ENCODE data around the gene PGM2L1. TPM values are rescaled to one million over a fixed set of nuclear protein-coding genes. Genes with fewer than 3 reads are reported as not detected.

Gene PGM2L1
- total and polyA plus RNA-seq, 4 donors, result 0.33 to 8.2 (median 1.2) TPM

DNA sequence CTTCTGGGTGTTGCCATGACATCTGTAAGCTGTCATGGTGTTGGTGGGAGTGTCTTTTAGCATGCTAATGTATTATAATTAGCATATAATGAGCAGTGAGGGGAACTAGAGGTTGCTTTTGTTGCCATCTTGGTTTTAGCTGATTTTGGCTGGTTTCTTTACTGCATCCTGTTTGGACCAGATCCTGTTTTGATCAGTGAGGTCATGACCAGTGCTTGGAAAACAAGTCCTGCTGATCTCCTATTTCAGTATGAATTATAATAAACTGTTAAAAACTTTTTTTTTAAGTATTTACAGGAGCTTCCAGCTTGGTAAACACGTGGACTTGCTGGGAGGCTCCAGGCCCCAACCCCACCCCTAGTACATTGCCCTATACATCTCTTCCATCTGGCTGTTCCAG is 56.3 kb downstream of the PGM2L1 start (continued):
- TF ChIP-seq, protein P1, sequence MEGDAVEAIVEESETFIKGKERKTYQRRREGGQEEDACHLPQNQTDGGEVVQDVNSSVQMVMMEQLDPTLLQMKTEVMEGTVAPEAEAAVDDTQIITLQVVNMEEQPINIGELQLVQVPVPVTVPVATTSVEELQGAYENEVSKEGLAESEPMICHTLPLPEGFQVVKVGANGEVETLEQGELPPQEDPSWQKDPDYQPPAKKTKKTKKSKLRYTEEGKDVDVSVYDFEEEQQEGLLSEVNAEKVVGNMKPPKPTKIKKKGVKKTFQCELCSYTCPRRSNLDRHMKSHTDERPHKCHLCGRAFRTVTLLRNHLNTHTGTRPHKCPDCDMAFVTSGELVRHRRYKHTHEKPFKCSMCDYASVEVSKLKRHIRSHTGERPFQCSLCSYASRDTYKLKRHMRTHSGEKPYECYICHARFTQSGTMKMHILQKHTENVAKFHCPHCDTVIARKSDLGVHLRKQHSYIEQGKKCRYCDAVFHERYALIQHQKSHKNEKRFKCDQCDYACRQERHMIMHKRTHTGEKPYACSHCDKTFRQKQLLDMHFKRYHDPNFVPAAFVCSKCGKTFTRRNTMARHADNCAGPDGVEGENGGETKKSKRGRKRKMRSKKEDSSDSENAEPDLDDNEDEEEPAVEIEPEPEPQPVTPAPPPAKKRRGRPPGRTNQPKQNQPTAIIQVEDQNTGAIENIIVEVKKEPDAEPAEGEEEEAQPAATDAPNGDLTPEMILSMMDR (IDR thresholded peaks at IDR 0.05; ENCODE audit: low read depth, low read length, missing input control), result no peak

DNA sequence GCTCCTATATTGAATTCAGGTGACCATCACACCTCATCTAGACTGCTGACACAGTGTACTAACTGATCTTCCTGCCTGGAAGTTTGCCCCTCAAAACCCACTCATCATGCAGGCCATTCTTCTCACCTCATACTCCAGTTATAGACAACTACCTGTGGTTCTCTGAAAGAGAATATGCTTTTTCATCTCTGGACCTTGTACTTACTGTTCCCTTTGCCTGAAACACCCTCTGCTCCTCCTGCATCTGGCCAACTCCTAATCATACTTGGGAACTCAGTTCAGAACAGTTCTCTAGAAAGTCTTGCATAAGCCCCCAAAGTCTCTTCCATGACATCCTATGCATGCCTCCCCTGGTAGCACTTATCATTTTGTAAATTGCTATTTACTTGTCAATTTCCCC is 58.6 kb downstream of the PGM2L1 start:
- H3K36me3 ChIP-seq (ENCODE audit: control insufficient read depth in 4 of 4, insufficient read depth in 3 of 4, low read depth in 1 of 4, low read length in 3 of 4), result no peaks in the 10 kb centered on the region
- H3K4me1 ChIP-seq (ENCODE audit: control insufficient read depth in 4 of 4, insufficient read depth in 4 of 4, low read length in 3 of 4), result no peaks in the 10 kb centered on the region

DNA sequence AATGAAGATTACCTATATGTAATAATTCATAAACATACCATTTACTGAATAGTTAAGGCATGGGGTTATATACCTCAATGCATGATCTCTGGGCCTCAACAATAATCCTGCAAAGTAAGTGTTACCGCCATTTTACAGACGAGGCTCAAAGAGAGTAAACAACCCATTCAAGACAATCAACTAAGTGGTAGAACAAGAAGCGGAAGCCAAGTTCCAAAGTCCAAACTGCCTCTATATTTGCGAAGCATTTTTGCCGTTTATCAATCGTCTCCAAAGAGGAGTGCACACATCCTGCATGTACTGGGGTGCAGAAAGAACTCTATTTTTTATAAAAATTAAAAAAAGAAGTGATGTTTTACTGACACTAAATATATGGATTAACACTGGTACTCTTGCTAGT is 59.3 kb downstream of the PGM2L1 start:
- TF ChIP-seq HNF4A (conservative IDR thresholded peaks at IDR 0.05) (peak in 1 of 2 donors; percentile 31), EGR1 (IDR thresholded peaks at IDR 0.05; ENCODE audit: low read depth in 2 of 2) (no peak)
- no peaks in the 10 kb centered on the region for H3K27me3 ChIP-seq (ENCODE audit: control insufficient read depth in 4 of 4, insufficient read depth in 4 of 4, low read length in 3 of 4)
- no peaks in the 10 kb centered on the region for H3K9me3 ChIP-seq (ENCODE audit: control insufficient read depth in 4 of 4, low read length in 3 of 4)
- no peak overlapping the region for H3K9ac ChIP-seq (ENCODE audit: low read depth in 1 of 2, low read length in 2 of 2)
- H3K4me3 ChIP-seq (ENCODE audit: low read depth in 1 of 3, low read length in 3 of 3), result no peak overlapping the region
- no peak for DNase-seq (ENCODE audit: low spot score)
- H3K27ac ChIP-seq (ENCODE audit: low read depth in 1 of 2, low read length in 2 of 2), result no peak overlapping the region
- H3K36me3 ChIP-seq (ENCODE audit: control insufficient read depth in 4 of 4, insufficient read depth in 3 of 4, low read depth in 1 of 4, low read length in 3 of 4), result no peaks in the 10 kb centered on the region
- 59% methylated on average over 6 of the region's 6 CpGs for WGBS
- no peaks in the 10 kb centered on the region for H3K4me1 ChIP-seq (ENCODE audit: control insufficient read depth in 4 of 4, insufficient read depth in 4 of 4, low read length in 3 of 4)

More for the DNA sequence above, 58.6 kb downstream of the PGM2L1 start:
- H3K9ac ChIP-seq (ENCODE audit: low read depth in 1 of 2, low read length in 2 of 2), result no peak overlapping the region
- DNase-seq (ENCODE audit: low spot score), result no peak
- no peak overlapping the region for H3K4me3 ChIP-seq (ENCODE audit: low read depth in 1 of 3, low read length in 3 of 3)
- no peak for TF ChIP-seq YY1 (IDR thresholded peaks at IDR 0.05)
- no peak for TF ChIP-seq TAF1 (conservative IDR thresholded peaks at IDR 0.05)
- TF ChIP-seq EGR1 (IDR thresholded peaks at IDR 0.05; ENCODE audit: low read depth in 2 of 2), result no peak
- TF ChIP-seq RXRA (IDR thresholded peaks at IDR 0.05), result no peak
- no peak for TF ChIP-seq FOXA2 (IDR thresholded peaks at IDR 0.05)
- TF ChIP-seq HNF4A (conservative IDR thresholded peaks at IDR 0.05), result no peak
- TF ChIP-seq, protein P2, sequence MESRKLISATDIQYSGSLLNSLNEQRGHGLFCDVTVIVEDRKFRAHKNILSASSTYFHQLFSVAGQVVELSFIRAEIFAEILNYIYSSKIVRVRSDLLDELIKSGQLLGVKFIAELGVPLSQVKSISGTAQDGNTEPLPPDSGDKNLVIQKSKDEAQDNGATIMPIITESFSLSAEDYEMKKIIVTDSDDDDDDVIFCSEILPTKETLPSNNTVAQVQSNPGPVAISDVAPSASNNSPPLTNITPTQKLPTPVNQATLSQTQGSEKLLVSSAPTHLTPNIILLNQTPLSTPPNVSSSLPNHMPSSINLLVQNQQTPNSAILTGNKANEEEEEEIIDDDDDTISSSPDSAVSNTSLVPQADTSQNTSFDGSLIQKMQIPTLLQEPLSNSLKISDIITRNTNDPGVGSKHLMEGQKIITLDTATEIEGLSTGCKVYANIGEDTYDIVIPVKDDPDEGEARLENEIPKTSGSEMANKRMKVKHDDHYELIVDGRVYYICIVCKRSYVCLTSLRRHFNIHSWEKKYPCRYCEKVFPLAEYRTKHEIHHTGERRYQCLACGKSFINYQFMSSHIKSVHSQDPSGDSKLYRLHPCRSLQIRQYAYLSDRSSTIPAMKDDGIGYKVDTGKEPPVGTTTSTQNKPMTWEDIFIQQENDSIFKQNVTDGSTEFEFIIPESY (IDR thresholded peaks at IDR 0.05), result no peak
- TF ChIP-seq GABPA (IDR thresholded peaks at IDR 0.05 in 1 of 2, conservative IDR thresholded peaks at IDR 0.05 in 1 of 2), result no peak
- TF ChIP-seq, protein P3, sequence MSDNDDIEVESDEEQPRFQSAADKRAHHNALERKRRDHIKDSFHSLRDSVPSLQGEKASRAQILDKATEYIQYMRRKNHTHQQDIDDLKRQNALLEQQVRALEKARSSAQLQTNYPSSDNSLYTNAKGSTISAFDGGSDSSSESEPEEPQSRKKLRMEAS (IDR thresholded peaks at IDR 0.05), result no peak
- TF ChIP-seq SP1 (IDR thresholded peaks at IDR 0.05), result no peak
- no peak for TF ChIP-seq NR2F2 (IDR thresholded peaks at IDR 0.05)
- TF ChIP-seq HNF4G (IDR thresholded peaks at IDR 0.05), result no peak
- no peak overlapping the region for H3K27ac ChIP-seq (ENCODE audit: low read depth in 1 of 2, low read length in 2 of 2)
- H3K27me3 ChIP-seq (ENCODE audit: control insufficient read depth in 4 of 4, insufficient read depth in 4 of 4, low read length in 3 of 4), result no peaks in the 10 kb centered on the region
- no peaks in the 10 kb centered on the region for H3K9me3 ChIP-seq (ENCODE audit: control insufficient read depth in 4 of 4, low read length in 3 of 4)

DNA sequence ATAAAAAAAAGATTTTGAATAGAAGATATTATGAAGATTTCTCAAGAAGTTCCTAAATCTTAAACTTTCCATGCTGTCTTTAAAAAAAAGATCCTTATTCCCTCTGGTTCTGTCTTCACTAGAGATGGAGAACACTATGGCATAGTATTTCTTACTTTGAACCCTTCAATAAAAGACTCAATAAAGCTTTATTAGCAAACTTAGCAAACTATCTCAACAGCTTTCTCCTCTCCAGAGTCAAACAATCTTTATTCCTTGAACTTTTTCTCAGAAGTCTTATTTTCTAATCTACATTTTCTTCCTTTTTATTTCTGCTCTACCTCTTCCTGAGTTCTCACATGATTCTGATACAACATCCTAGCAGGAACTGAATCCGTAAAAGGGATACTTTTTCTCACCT is 65.0 kb downstream of the PGM2L1 start:
- Histone ChIP-seq H3K4me3 (ENCODE audit: low read depth in 1 of 3, low read length in 3 of 3) (no peak overlapping the region), H3K27me3 (ENCODE audit: control insufficient read depth in 4 of 4, insufficient read depth in 4 of 4, low read length in 3 of 4) (no peaks in the 10 kb centered on the region), H3K4me1 (ENCODE audit: control insufficient read depth in 4 of 4, insufficient read depth in 4 of 4, low read length in 3 of 4) (no peaks in the 10 kb centered on the region), H3K27ac (ENCODE audit: low read depth in 1 of 2, low read length in 2 of 2) (no peak overlapping the region), H3K9me3 (ENCODE audit: control insufficient read depth in 4 of 4, low read length in 3 of 4) (no peaks in the 10 kb centered on the region), H3K36me3 (ENCODE audit: control insufficient read depth in 4 of 4, insufficient read depth in 3 of 4, low read depth in 1 of 4, low read length in 3 of 4) (no peaks in the 10 kb centered on the region), H3K9ac (ENCODE audit: low read depth in 1 of 2, low read length in 2 of 2) (no peak overlapping the region)
- no peak for TF ChIP-seq YY1 (IDR thresholded peaks at IDR 0.05)
- no peak for TF ChIP-seq GABPA (IDR thresholded peaks at IDR 0.05 in 1 of 2, conservative IDR thresholded peaks at IDR 0.05 in 1 of 2)
- no peak for TF ChIP-seq RXRA (IDR thresholded peaks at IDR 0.05)
- TF ChIP-seq, protein P4, sequence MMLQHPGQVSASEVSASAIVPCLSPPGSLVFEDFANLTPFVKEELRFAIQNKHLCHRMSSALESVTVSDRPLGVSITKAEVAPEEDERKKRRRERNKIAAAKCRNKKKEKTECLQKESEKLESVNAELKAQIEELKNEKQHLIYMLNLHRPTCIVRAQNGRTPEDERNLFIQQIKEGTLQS (IDR thresholded peaks at IDR 0.05), result no peak
- TF ChIP-seq FOXA1 (IDR thresholded peaks at IDR 0.05), result no peak
- no peak for TF ChIP-seq JUND (IDR thresholded peaks at IDR 0.05)
- TF ChIP-seq HNF4A (conservative IDR thresholded peaks at IDR 0.05), result no peak
- TF ChIP-seq, protein P5, sequence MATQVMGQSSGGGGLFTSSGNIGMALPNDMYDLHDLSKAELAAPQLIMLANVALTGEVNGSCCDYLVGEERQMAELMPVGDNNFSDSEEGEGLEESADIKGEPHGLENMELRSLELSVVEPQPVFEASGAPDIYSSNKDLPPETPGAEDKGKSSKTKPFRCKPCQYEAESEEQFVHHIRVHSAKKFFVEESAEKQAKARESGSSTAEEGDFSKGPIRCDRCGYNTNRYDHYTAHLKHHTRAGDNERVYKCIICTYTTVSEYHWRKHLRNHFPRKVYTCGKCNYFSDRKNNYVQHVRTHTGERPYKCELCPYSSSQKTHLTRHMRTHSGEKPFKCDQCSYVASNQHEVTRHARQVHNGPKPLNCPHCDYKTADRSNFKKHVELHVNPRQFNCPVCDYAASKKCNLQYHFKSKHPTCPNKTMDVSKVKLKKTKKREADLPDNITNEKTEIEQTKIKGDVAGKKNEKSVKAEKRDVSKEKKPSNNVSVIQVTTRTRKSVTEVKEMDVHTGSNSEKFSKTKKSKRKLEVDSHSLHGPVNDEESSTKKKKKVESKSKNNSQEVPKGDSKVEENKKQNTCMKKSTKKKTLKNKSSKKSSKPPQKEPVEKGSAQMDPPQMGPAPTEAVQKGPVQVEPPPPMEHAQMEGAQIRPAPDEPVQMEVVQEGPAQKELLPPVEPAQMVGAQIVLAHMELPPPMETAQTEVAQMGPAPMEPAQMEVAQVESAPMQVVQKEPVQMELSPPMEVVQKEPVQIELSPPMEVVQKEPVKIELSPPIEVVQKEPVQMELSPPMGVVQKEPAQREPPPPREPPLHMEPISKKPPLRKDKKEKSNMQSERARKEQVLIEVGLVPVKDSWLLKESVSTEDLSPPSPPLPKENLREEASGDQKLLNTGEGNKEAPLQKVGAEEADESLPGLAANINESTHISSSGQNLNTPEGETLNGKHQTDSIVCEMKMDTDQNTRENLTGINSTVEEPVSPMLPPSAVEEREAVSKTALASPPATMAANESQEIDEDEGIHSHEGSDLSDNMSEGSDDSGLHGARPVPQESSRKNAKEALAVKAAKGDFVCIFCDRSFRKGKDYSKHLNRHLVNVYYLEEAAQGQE (IDR thresholded peaks at IDR 0.05), result no peak
- TF ChIP-seq RAD21 (IDR thresholded peaks at IDR 0.05), result no peak
- no peak for TF ChIP-seq FOXA2 (IDR thresholded peaks at IDR 0.05)
- TF ChIP-seq SP1 (IDR thresholded peaks at IDR 0.05), result no peak
- TF ChIP-seq EGR1 (IDR thresholded peaks at IDR 0.05; ENCODE audit: low read depth in 2 of 2), result no peak
- no peak for TF ChIP-seq HNF4G (IDR thresholded peaks at IDR 0.05)
- WGBS, result 83% methylated on average over 1 of the region's 1 CpG
- DNase-seq (ENCODE audit: low spot score), result no peak

All from liver (tissue), 9 donors.